IPS-18c (cell line): ENCODE measurements around the gene ARHGAP24.
"Not testable (repeated sequence)": the region's sequence is repeated elsewhere in the genome, so short reads cannot be mapped to it uniquely, and the experiment has no call there.

Source experiments
- H3K4me3 ChIP-seq: 2 replicates; pipeline ENCODE4 v1.7.0; 2013; ENCODE audit warnings: low read depth, mild to moderate bottlenecking, low read length, moderate library complexity; ENCODE audit not compliant: insufficient read depth
- H3K9me3 ChIP-seq: one replicate; pipeline ENCODE4 v1.6.1; 2013; ENCODE audit warnings: mild to moderate bottlenecking, low read length, moderate library complexity; ENCODE audit not compliant: control insufficient read depth, insufficient read depth

ARHGAP24 gene

DNA sequence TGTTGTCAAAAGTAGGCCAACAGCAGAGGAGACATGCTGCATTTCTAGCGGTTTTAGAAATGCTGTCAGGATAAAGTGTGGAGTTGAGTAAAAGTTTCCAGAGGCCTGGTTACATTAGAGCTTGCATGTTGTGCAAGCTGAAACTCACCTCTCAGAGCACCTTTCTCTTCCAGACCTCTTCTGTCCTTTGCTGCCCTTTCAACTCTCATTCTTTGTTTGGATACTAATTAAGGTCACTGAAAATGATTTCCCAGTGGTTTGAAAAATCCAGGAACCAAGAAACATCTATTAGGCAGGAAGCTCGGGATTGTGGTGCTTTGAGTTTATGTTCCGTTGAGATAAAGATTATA lies 458.3 kb downstream of the ARHGAP24 start:
- no peak overlapping the region for H3K4me3 ChIP-seq
- H3K9me3 ChIP-seq, result no peaks in the 10 kb centered on the region

DNA sequence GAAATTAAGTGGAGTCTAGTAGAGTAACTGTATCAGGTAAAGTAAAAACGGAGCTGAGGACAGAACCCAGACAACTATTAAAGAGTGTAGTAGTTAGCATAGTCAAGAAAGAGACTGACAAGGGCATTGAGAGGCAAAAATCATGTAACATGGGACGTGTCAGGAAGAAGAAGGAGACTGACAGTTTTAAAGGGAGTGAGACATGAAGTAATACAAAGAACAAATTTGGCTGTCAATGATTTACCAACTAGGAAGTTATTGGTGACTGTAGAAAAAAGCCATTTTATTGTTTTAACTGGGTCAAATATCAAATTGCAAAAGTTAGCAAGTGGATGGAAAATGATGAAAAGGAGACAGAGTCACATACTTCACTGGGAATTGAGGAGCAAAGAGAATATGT lies 462.6 kb downstream of the ARHGAP24 start:
- Histone ChIP-seq H3K4me3 (no peak overlapping the region), H3K9me3 (no peaks in the 10 kb centered on the region)

DNA sequence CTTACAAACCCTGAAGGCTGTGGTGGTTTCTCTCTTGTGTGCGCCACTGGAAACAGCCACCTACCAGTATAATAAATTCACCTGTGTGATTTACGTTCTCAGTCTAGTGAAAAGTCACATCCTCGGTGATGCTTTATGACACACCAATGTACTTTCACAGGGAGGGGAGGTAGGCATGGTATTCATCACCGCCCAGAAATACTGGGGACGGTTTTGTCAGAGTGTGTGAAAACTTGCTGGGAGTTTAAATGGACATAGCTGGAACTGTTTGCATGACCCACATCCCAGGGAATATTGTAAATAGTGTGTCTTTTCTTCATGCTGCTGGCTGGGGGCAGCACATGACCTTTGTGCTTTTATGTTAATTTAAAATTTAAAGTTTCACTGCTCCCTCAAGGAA lies 463.1 kb downstream of the ARHGAP24 start:
- no peak overlapping the region for H3K4me3 ChIP-seq

DNA sequence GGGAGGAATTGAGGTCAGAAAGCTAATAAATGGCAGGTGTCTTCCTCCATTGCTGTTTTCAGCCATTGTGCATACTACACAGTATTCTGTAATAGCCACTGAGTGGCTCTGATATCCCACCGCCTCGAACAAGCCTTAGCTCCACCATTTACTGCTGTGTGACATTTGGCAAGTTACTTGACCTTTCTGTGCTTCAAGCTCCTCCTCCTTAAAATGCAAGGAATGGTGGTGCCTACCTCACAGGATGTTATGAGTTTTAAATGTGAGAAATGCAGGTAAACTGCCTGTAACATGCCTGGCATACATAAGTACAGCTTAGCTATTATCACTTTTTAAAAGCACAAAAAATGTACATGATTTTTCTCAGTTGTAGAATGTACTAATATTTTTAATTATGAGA lies 464.0 kb downstream of the ARHGAP24 start:
- H3K9me3 ChIP-seq, result no peaks in the 10 kb centered on the region
- H3K4me3 ChIP-seq, result no peak overlapping the region

More for the DNA sequence above, 463.1 kb downstream of the ARHGAP24 start:
- H3K9me3 ChIP-seq, result no peaks in the 10 kb centered on the region

DNA sequence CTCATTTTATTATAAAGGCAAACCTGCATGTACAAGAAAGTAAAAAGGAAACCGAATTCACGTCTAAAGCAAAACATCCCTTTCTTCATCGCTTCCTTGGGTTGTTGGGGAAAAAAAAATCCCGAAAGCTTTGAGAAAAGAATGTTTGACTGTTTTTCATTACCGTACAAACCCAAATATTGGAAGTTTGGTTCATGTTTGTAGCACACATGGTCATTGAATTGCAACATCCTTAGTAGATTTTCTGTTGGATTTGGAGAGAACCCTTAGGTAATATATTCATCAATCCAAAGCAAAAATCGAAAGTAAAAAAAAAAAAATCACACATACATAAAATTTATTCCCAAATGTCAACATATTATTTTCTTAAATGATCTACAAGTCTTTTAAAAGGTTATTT lies 464.6 kb downstream of the ARHGAP24 start:
- Histone ChIP-seq H3K9me3 (no peaks in the 10 kb centered on the region), H3K4me3 (no peak overlapping the region)

DNA sequence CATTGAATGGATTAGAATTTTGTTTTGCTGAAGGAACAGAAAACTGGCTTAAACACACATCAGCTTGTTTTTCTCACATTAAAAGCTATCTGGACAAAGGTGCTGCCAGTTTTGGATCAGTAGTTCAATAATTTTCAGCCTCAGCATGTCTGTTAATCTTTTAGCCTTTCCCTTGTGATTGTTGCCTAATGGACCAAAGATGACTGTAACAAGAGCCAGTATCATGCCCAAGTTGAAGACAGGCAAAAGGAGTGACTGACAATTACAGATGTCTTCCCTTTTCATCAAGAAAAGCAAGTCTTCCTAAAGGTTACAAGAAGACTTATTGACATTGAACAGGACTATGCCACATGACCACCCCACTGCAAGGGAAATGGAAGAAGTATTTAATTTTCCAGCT lies 465.2 kb downstream of the ARHGAP24 start:
- Histone ChIP-seq H3K9me3 (no peaks in the 10 kb centered on the region), H3K4me3 (no peak overlapping the region)

DNA sequence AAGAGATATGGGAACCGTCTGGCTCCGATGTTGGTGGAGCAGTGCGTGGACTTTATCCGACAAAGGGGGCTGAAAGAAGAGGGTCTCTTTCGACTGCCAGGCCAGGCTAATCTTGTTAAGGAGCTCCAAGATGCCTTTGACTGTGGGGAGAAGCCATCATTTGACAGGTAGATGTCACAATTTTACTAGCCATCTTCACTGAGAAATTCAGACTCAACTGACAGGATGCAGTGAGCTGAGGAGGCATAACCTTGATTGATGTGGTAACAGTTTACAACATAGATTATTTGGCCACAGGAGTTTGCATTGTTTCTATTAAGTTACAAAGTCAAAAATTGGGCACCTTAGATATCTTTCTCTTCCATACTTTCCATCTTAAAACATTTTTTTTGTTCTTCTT lies 467.2 kb downstream of the ARHGAP24 start:
- H3K9me3 ChIP-seq, result no peaks in the 10 kb centered on the region
- no peak overlapping the region for H3K4me3 ChIP-seq

DNA sequence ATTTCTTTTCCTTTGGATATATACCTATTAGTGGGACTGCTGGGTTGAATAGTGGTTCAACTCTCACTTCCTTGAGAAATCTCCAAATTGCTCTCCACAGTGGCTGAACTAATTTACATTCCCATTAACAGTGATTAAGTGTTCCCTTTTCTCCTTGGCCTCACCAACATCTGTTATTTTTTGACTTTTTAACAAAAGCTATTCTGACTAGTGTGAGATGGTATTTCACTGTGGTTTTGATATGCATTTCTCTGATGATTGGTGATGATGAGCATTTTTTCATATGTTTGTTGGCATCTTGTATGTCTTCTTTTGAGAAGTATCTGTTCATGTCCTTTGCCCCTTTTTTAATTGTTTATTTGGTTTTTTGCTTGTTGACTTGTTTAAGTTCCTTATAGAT lies 471.9 kb downstream of the ARHGAP24 start:
- no peak overlapping the region for H3K4me3 ChIP-seq
- no peaks in the 10 kb centered on the region for H3K9me3 ChIP-seq

DNA sequence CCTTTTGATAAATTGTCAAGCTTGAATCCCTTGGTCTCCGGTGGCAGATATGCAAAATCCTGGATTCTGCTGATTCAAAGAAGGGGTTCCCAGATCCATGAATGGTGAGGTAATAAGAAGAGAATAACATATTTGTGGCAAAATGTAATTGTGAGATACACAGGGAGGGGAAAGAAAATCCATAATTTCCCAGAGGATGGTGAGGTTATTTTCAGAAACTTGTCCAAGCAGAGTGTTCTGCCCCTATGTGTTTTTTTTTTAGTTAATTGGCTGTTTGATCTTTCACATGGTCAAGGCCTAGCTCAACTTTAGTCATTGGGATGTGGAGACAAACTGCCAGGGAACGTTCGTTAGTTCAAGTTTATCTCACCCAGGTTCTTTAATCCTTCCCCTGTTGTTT lies 476.1 kb downstream of the ARHGAP24 start:
- H3K9me3 ChIP-seq, result no peaks in the 10 kb centered on the region
- H3K4me3 ChIP-seq, result no peak overlapping the region

DNA sequence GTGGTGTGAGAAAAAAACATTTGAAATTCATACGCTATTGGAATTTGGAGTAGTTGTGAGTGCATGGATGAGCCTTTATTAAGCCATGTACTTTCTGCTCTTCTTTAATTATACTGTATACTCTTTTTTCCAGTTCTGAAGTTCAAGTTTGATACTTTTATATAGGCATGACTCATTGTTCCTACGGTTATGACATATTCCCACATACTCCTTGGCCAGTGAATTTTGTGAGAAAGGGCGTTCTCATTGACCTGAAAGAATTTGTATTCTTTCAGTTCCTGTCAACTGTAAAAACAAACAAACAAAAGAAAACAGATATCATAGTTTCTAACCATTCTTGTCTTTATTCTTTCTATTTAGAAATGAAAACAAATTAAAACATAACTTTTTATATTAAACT lies 477.6 kb downstream of the ARHGAP24 start:
- Histone ChIP-seq H3K9me3 (no peaks in the 10 kb centered on the region), H3K4me3 (no peak overlapping the region)

DNA sequence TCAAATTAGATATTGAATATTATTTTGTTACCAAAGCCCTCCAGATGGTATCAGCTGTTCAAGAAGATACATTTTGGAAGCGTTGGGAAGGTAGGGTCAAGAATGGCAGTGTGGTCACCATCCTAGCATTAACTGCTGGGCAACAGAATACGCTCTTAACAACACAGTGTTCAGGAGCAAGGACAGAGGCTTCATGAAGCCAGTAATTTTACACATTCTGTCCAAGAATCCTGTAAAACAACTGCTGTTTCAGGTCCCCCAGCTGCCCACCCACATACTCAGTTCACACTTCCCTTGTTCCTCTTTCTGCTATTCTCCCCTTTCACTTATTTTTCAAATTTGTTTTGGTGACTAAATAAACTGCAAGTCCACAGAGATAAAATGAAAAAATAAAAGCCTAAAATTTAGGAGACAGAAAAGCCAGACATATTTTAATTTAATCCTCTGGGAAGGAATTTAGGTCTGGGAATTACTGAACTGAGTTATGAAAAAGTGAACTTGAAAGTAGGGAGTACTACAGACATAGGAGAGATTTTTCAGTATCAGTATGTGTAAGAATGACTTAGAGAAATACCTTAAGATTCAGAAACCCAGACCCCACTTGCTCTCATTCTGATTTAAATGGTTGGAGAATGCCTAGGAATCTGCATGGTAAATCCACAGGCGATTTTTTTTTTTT lies 478.2 kb downstream of the ARHGAP24 start:
- no peak overlapping the region for H3K4me3 ChIP-seq

DNA sequence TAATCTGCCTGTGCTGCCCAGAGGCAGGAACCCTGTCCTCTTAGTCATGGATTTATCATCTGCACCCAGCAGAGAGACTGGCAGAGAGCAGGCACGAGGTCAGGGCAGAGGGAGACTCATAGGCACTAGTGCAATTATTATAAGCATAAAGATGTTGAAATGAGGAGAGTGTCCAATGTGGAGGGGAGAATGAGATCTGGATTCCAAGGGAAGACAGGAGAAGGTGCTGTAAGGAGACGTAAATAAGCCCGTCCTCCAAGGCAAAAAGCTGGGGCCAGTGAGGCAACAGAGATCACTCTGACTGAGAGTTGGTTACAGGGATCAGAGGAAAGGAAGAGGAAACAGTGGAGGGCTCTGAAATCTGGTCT lies 478.7 kb downstream of the ARHGAP24 start:
- Histone ChIP-seq H3K9me3 (no peaks in the 10 kb centered on the region), H3K4me3 (no peak overlapping the region)

More for the DNA sequence above, 478.2 kb downstream of the ARHGAP24 start:
- no peaks in the 10 kb centered on the region for H3K9me3 ChIP-seq

DNA sequence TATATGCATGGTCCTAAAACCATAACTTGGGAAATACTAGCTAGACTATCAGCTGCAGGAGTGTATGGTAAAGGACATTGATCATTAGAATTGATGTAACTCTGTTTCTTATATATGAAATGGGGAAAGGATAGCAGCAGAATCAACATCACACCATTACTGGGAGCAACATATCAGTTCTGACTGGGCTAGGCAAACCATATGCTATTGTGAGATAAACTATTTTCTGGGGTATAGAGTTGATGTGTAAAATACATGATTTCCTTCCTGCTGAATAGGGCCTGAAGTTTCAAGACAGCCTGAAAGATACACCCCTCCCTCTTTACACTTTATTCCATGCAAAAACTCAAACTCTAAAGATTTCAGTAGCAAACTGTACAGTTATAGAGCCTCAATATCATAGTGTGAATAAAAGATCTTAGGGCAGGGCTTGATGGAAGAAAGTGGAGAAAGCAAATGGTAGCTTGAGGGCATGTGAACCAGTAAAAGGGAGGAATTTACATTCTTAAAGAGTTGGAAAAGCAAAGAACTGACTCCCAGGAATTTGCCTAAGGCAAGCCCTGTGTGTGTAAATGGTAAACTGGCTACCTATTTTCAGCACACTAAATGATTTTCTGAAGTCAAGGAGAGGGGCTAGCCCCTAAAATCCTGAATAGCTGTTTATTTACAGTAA lies 480.8 kb downstream of the ARHGAP24 start:
- Histone ChIP-seq H3K9me3 (no peaks in the 10 kb centered on the region), H3K4me3 (no peak overlapping the region)

DNA sequence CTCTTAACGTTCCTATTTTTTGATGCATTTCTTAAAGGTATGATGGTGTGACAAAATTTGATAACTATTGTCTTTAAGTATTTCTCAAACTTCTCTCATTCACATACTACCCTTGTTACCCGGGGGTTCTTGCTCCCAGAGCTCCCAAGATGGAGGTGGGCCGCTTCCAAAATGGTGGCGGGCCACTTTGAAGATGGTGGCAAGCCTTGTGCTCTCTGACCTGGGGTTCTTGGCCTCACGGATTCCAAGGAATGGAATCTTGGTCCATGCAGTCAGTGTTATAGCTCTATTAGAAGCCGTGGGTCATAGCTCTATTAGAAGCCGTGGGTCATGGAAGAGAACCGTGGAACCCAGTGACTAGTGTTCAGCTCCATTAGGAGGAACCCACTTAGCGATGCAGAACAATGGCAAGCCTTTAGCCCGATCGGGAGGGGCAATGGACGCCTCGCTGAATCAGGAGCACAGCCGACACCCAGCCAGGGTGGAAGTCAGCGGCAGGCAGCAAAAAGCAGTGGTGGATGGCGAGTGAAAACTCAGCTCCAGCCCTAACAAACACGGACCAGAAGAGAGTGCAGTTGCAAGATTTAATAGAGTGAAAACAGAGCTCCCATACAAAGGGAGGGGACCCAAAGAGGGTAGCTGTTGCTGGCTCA lies 481.5 kb downstream of the ARHGAP24 start:
- H3K4me3 ChIP-seq, result no peak overlapping the region

DNA sequence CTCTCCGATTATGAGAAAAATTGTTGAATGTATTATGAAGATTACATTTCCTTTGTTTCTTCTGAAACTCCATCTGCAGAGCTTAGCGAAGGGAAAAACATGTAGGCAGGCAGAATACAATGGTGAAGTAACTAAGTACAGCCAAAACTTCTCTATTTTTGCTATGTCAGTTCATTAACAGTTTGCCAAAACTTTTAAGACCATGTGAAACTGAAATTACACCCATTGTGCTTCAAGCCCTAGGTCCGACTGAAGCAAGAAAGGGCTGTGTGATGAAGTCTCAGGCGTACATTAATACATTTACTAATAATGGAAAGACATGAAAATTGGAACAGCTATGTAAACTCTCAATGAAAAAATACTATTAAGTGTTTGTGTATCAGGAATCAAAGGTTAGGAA lies 486.9 kb downstream of the ARHGAP24 start:
- Histone ChIP-seq H3K4me3 (no peak overlapping the region), H3K9me3 (no peaks in the 10 kb centered on the region)

More for the DNA sequence above, 481.5 kb downstream of the ARHGAP24 start:
- no peaks in the 10 kb centered on the region for H3K9me3 ChIP-seq

DNA sequence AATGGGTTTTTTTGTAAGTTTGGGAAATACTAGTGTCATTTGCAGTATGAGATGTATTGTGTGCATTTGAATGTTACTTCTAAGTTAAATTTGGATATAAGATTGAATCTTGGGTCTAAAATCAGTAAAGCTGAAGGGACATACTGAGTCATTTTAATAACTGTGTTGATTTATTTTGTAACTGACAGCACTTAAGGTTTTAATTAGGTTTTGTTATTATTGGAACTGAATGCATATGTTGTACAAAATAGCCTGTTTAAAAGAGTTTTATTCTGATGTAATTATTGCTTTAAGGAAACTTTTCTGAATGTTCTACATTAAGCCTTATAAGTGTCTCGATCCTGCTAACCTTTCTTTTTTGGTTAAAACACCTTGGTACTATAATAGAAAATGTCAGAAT lies 488.3 kb downstream of the ARHGAP24 start:
- no peak overlapping the region for H3K4me3 ChIP-seq
- no peaks in the 10 kb centered on the region for H3K9me3 ChIP-seq

DNA sequence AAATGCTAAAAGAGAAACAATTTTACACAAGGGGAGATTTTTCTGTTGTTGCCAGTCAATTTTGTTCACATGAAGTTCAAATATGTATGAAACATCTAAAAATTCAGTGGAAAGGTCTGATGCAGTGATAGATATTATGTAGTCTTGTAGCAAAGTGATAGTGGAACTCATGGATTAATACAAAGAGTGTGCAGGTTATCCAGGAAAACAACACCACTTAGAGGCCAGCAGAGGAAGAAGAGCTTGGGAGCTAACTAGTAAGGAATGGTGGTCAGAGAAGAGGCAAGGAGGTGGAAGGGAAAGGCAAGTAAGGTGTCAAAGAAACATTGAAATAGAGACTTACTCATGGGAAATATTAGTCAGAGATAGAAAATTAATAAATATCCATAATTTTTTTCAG lies 489.3 kb downstream of the ARHGAP24 start:
- no peaks in the 10 kb centered on the region for H3K9me3 ChIP-seq
- no peak overlapping the region for H3K4me3 ChIP-seq

DNA sequence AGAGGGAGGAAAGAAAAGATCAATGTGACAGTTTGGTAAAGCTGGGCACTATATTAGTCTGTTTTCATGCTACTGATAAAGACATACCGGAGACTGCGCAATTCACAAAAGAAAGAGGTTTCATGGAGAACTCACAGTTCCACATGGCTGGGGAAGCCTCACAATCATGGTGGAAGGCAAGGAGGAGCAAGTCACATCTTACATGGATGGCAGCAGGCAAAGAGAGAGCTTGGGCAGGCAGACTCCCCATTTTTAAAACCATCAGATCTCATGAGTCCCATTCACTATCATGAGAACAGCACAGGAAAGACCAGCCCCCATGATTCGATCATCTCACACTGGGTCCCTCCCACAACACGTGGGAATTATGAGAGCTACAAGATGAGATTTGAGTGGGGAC lies 490.1 kb downstream of the ARHGAP24 start:
- H3K9me3 ChIP-seq, H3K4me3 ChIP-seq: not testable (repeated sequence)
